Esophagus mucosa (tissue), 1 donor: ENCODE results near the gene PPP2R5B. TPM values are rescaled to one million over a fixed set of nuclear protein-coding genes. Genes with fewer than 3 reads are reported as not detected.
A peak's percentile ranks its signal among the peaks of the same experiment; 100 is the strongest.
"Not testable (repeated sequence)": the region's sequence is repeated elsewhere in the genome, so short reads cannot be mapped to it uniquely, and the experiment has no call there.

Experiments
- ATAC-seq: fragments of 200-7000 bp; cut with Tn5 transposase; one replicate; pipeline ENCODE4 v1.9.1; 2020
- total RNA-seq: library from RNA; stranded (reverse); gene quantifications from one replicate; pipeline ENCODE4 v1.2.4, GENCODE V29; 2023
- donor health status: DM: yes; HTN: yes; CAD: no.

The PPP2R5B gene
- total RNA-seq, 1 donor from 2014 or later: 7.0 TPM

GRCh38 chr11:64930340-64930739 lies 5.9 kb downstream of the PPP2R5B start:
- ATAC-seq: no peak

GRCh38 chr11:64931290-64931689 lies 6.8 kb downstream of the PPP2R5B start:
- ATAC-seq: no peak

- no peak for ATAC-seq
Observed at GRCh38 chr11:64932324-64932723, 7.8 kb downstream of the PPP2R5B start.

GRCh38 chr11:64933213-64933934 lies 8.9 kb downstream of the PPP2R5B start:
- ATAC-seq: no peak

- ATAC-seq: peak; percentile 10
Observed at GRCh38 chr11:64933935-64934681, 9.6 kb downstream of the PPP2R5B start.

GRCh38 chr11:64934682-64935358 lies 10.3 kb downstream of the PPP2R5B start:
- peak; percentile 9 for ATAC-seq

- peak; percentile 32 for ATAC-seq
Observed at GRCh38 chr11:64935359-64936081, 11.0 kb downstream of the PPP2R5B start, which contains the start of gene GPHA2. Gene GPHA2 (minus strand): TSS chr11:64935893. CDS start chr11:64935460, 433 bp downstream.

GRCh38 chr11:64936539-64936938 lies 12.1 kb downstream of the PPP2R5B start:
- no peak for ATAC-seq

- ATAC-seq: no peak
Observed at GRCh38 chr11:64947208-64947814, 22.8 kb downstream of the PPP2R5B start.

GRCh38 chr11:64951529-64951928 lies 27.0 kb downstream of the PPP2R5B start:
- ATAC-seq: no peak

GRCh38 chr11:64954201-64954600 lies 29.7 kb downstream of the PPP2R5B start:
- ATAC-seq: no peak

GRCh38 chr11:64959498-64959897 lies 35.0 kb downstream of the PPP2R5B start:
- peak; percentile 74 for ATAC-seq

- ATAC-seq: no peak
Observed at GRCh38 chr11:64960719-64961118, 36.2 kb downstream of the PPP2R5B start.

- no peak for ATAC-seq
Observed at GRCh38 chr11:64963072-64963631, 38.7 kb downstream of the PPP2R5B start.

GRCh38 chr11:64967375-64967774 lies 42.9 kb downstream of the PPP2R5B start:
- ATAC-seq: no peak

GRCh38 chr11:64969209-64969608 lies 44.7 kb downstream of the PPP2R5B start:
- ATAC-seq: peak; percentile 83

GRCh38 chr11:64970731-64971151 lies 46.3 kb downstream of the PPP2R5B start:
- ATAC-seq: peak; percentile 86

GRCh38 chr11:64971421-64972233 lies 47.1 kb downstream of the PPP2R5B start, which contains the start of gene MAJIN:
Gene MAJIN (minus strand): TSS chr11:64972108. CDS start chr11:64959405, 12,703 bp downstream.
- peak; percentile 23 for ATAC-seq

GRCh38 chr11:64974124-64974523 lies 49.6 kb downstream of the PPP2R5B start:
- no peak for ATAC-seq

- ATAC-seq: no peak
Observed at GRCh38 chr11:64976651-64977050, 52.2 kb downstream of the PPP2R5B start.

- ATAC-seq: not testable (repeated sequence)
Observed at GRCh38 chr11:64983339-64983738, 58.9 kb downstream of the PPP2R5B start.
